K562 treated with DMSO at 1 percent for 12 hours (cell line): ENCODE data around the gene CCNA1. TPM values are rescaled to one million over a fixed set of nuclear protein-coding genes. Genes with fewer than 3 reads are reported as not detected.

Experiments
- total RNA-seq: library from RNA; unstranded; fragments of 300-600 nt; gene quantifications from 2 replicates; pipeline ENCODE4 v1.2.3, GENCODE V29; 2022; ENCODE audit not compliant: insufficient read depth

CCNA1 gene
- not detected in 2 replicates for total RNA-seq

DNA sequence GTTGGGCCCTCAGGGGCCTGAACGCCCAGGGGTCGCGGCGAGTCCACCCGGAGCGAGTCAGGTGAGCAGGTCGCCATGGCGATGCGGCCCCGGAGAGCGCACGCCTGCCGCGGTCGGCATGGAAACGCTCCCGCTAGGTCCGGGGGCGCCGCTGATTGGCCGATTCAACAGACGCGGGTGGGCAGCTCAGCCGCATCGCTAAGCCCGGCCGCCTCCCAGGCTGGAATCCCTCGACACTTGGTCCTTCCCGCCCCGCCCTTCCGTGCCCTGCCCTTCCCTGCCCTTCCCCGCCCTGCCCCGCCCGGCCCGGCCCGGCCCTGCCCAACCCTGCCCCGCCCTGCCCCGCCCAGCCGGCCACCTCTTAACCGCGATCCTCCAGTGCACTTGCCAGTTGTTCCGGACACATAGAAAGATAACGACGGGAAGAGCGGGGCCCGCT lies at the start of gene CCNA1:
Gene CCNA1, plus strand, starts transcription at position 390 of the 439 bp plus-strand sequence. CDS start 562 bp downstream, outside the sequence.

Other genes with a start within 250 kb of the CCNA1 start
- 1.5 and 2.1 TPM in 2 replicates for gene SOHLH2, start 217.9 kb upstream of the CCNA1 start, total RNA-seq
- 2.9 and 5.9 TPM in 2 replicates for gene CCDC169, start 134.7 kb upstream of the CCNA1 start, total RNA-seq
- 18.8 and 28.6 TPM in 2 replicates for gene SPART, start 86.1 kb upstream of the CCNA1 start, total RNA-seq
- gene SERTM1, start 241.5 kb downstream of the CCNA1 start, total RNA-seq: not detected in 2 replicates